Activated T-cell treated with anti-CD3 and anti-CD28 coated beads, Interleukin-2, amount 50 U/mL, for 4 hours (primary cell): ENCODE measurements around the gene NPAS2. TPM values are rescaled to one million over a fixed set of nuclear protein-coding genes. Genes with fewer than 3 reads are reported as not detected.

Experiments
- ATAC-seq, 2 donors: fragments of 200-7000 bp; cut with Tn5 transposase; one replicate each; pipeline ENCODE4 v1.10.0; 2021
- DNase-seq: peaks from one replicate; pipeline ENCODE4 v3.0.0-alpha.2; 2020
- H3K27me3 Mint-ChIP-seq: one replicate; pipeline ENCODE4 v1.8.0; 2021; ENCODE audit warnings: low read depth, mixed read lengths
- H3K36me3 Mint-ChIP-seq: one replicate; pipeline ENCODE4 v1.8.0; 2022; ENCODE audit warnings: mixed read lengths; ENCODE audit not compliant: insufficient read depth
- H3K4me1 Mint-ChIP-seq: one replicate; pipeline ENCODE4 v1.8.0; 2021; ENCODE audit warnings: low read depth, mixed read lengths
- H3K4me3 Mint-ChIP-seq: one replicate; pipeline ENCODE4 v1.8.0; 2021; ENCODE audit warnings: mild to moderate bottlenecking, moderate library complexity, mixed read lengths
- H3K9me3 Mint-ChIP-seq: one replicate; pipeline ENCODE4 v1.8.0; 2021; ENCODE audit warnings: mixed read lengths
- total RNA-seq, 3 donors: library from RNA; stranded (reverse); gene quantifications; one replicate each; pipeline ENCODE4 v1.2.1, GENCODE V29; 2021

NPAS2 gene
- total RNA-seq, 3 donors from 2014 or later: 4.8 to 14.6 (median 10.4) TPM

DNA sequence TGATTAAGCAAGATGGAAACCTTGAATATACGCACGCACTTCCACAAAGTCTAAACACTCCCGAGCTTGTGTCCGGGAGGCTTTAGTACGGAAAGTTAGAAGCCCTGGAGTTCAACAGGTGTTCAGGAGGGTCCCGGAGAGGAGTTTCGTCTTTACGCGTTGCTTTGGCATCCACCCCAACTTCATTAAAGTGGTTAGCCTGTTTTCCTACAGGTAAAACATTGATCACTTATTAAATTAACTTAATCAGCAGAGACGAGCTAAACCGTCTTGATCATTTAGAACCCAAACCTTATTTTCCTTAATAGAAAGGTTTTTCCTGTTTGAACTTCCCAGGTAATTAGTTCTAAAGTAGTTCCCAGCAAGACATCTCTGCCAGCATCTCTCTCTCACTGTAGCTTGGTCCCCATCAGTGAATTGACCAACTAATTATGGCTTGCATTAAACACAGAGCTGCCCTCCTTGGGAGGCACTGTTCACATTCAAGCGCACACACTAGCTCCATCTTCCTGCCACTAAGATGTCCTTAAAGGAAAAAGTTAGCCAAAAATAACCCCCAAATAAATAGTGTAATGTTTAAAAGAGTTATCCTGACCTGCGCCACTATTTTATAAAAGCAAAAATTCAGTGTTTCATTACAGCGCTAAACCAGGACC lies 1.4 kb downstream of the NPAS2 start:
- Mint-ChIP-seq H3K4me1 (peaks cover 13% of the 10 kb centered on the region), H3K36me3 (no peaks in the 10 kb centered on the region), H3K27me3 (peaks cover 35% of the 10 kb centered on the region), H3K9me3 (no peaks in the 10 kb centered on the region), H3K4me3 (peak overlapping the region; percentile 69)
- DNase-seq (no peak), ATAC-seq (no peak)

- H3K9me3 Mint-ChIP-seq: no peaks in the 10 kb centered on the region
- ATAC-seq (no peak), DNase-seq (no peak)
- H3K36me3 Mint-ChIP-seq: no peaks in the 10 kb centered on the region
- H3K4me1 Mint-ChIP-seq: peaks cover 13% of the 10 kb centered on the region
- peaks cover 35% of the 10 kb centered on the region for H3K27me3 Mint-ChIP-seq
- H3K4me3 Mint-ChIP-seq: peak overlapping the region; percentile 45
Measured at GRCh38 chr2:100821911-100822265, 1.9 kb downstream of the NPAS2 start.

- H3K4me1 Mint-ChIP-seq: peaks cover 13% of the 10 kb centered on the region
Measured at GRCh38 chr2:100822587-100823248, 2.8 kb downstream of the NPAS2 start.

GRCh38 chr2:100823665-100824438 lies 3.9 kb downstream of the NPAS2 start:
- no peak for DNase-seq
- Mint-ChIP-seq H3K4me3 (no peak overlapping the region), H3K9me3 (peaks cover 7% of the 10 kb centered on the region), H3K27me3 (peaks cover 24% of the 10 kb centered on the region), H3K36me3 (no peaks in the 10 kb centered on the region), H3K4me1 (peaks cover 8% of the 10 kb centered on the region)
- ATAC-seq: no peak

More at GRCh38 chr2:100822587-100823248, 2.8 kb downstream of the NPAS2 start:
- DNase-seq (no peak), ATAC-seq (no peak)
- Mint-ChIP-seq H3K36me3 (no peaks in the 10 kb centered on the region), H3K9me3 (peaks cover under 1% of the 10 kb centered on the region), H3K27me3 (peaks cover 31% of the 10 kb centered on the region), H3K4me3 (no peak overlapping the region)

GRCh38 chr2:100824842-100825241 lies 4.9 kb downstream of the NPAS2 start:
- Mint-ChIP-seq H3K4me1 (peaks cover 8% of the 10 kb centered on the region), H3K9me3 (peaks cover 7% of the 10 kb centered on the region), H3K27me3 (peaks cover 22% of the 10 kb centered on the region), H3K4me3 (no peak overlapping the region), H3K36me3 (no peaks in the 10 kb centered on the region)
- DNase-seq (no peak), ATAC-seq (no peak)

DNA sequence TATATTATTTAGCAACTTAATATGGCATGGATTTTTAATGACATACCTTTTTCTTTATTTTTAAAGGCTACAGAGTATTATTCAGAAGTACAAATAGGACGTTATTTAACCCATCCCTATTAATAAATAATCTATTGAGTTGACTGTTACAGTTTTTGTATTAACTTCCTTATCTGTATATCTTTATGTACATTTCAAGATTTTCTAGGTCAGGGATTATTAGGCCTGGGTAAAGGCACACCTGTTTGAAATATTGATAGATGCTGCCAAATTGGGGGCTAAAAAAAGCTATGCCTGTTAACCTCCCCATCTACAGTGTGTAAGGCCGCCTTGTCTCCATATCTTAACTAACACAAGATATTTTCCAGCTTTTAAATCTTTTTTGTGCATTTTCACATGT lies 6.6 kb downstream of the NPAS2 start:
- ATAC-seq (no peak), DNase-seq (no peak)
- H3K27me3 Mint-ChIP-seq: peaks cover 21% of the 10 kb centered on the region
- H3K4me1 Mint-ChIP-seq: peaks cover 2% of the 10 kb centered on the region
- H3K4me3 Mint-ChIP-seq: no peak overlapping the region
- H3K9me3 Mint-ChIP-seq: peaks cover 7% of the 10 kb centered on the region
- no peaks in the 10 kb centered on the region for H3K36me3 Mint-ChIP-seq

DNA sequence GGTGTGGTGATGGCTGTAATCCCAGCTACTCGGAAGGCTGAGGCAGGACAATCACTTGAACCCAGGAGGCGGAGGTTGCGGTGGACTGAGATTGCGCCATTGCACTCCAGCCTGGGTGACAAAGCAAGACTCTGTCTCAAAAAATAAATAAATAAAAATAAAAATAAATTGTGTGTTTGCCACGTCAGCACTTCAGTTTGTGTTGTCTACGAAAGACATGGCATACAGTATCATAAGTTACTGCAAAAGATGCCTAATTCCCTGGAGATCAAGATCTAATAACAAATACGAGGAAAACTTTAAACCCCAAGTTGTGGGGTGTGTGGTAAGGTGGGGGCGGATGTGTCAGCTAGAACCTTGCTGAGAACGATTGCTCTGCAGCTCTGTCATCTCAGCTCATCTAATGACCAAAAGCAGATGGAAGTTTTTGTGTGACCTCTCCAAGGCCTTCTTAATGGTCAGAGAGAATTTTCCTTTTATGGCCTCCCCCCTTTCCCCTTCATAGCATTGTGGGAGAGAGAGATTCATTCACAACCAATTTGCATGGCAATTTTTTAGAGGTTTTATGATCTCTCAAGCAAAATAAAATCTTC lies 11.3 kb downstream of the NPAS2 start:
- H3K27me3 Mint-ChIP-seq: peaks cover 9% of the 10 kb centered on the region
- no peak for DNase-seq
- ATAC-seq: no peak
- H3K4me3 Mint-ChIP-seq: no peak overlapping the region
- H3K36me3 Mint-ChIP-seq: no peaks in the 10 kb centered on the region
- no peaks in the 10 kb centered on the region for H3K4me1 Mint-ChIP-seq
- H3K9me3 Mint-ChIP-seq: peaks cover 7% of the 10 kb centered on the region

DNA sequence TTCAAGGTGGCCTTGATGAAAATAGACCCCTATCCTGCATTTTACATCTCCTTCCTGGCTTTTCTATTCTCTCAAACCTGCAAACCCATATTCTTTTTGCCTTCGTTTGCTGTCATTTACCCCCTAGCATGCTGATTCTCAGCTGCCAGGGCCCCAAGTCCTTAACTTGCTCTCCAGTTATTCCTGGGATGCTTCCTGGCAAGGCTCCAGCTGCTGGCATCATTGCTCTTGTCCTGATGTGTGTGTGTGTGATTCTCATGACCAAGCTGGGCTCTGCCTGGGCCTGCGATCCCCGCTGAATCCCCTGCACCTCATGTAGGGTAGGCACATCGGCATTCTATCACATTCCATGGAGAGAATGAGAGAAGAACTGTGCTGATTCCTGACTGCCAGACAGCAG lies 11.9 kb downstream of the NPAS2 start:
- Mint-ChIP-seq H3K27me3 (peaks cover 9% of the 10 kb centered on the region), H3K4me3 (no peak overlapping the region), H3K36me3 (no peaks in the 10 kb centered on the region), H3K9me3 (peaks cover 7% of the 10 kb centered on the region), H3K4me1 (no peaks in the 10 kb centered on the region)
- ATAC-seq (no peak), DNase-seq (no peak)

- no peak for ATAC-seq
- H3K4me3 Mint-ChIP-seq: no peak overlapping the region
- H3K9me3 Mint-ChIP-seq: peaks cover 5% of the 10 kb centered on the region
- H3K4me1 Mint-ChIP-seq: no peaks in the 10 kb centered on the region
- H3K36me3 Mint-ChIP-seq: no peaks in the 10 kb centered on the region
- peaks cover 8% of the 10 kb centered on the region for H3K27me3 Mint-ChIP-seq
- DNase-seq: no peak
Measured at GRCh38 chr2:100832885-100833284, 12.9 kb downstream of the NPAS2 start.

DNA sequence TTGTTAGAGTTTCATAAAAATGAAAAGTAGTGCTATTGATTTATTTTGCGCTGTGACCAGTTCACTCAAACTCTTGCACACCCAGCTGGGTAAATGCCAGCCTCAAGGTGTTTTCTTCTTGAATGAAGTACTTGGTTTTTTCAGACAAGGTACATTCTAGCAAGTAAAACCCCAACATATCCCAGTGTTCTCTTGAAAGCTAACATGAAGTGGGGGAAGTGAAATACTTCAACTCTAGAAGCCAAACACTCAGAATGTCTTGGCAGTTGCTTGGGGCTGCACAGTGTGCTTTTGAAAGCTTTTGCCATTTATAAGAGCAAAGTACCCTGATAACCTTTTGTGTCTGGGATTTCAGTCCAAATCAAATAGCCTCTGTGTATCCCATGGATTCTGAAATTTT lies 13.4 kb downstream of the NPAS2 start:
- no peaks in the 10 kb centered on the region for H3K36me3 Mint-ChIP-seq
- DNase-seq: no peak
- ATAC-seq: no peak
- H3K4me3 Mint-ChIP-seq: no peak overlapping the region
- H3K9me3 Mint-ChIP-seq: peaks cover 3% of the 10 kb centered on the region
- no peaks in the 10 kb centered on the region for H3K4me1 Mint-ChIP-seq
- peaks cover 7% of the 10 kb centered on the region for H3K27me3 Mint-ChIP-seq

- Mint-ChIP-seq H3K9me3 (no peaks in the 10 kb centered on the region), H3K36me3 (no peaks in the 10 kb centered on the region), H3K4me1 (no peaks in the 10 kb centered on the region), H3K27me3 (peaks cover 7% of the 10 kb centered on the region), H3K4me3 (no peak overlapping the region)
- ATAC-seq (no peak), DNase-seq (no peak)
Measured at GRCh38 chr2:100834221-100834620, 14.3 kb downstream of the NPAS2 start.

DNA sequence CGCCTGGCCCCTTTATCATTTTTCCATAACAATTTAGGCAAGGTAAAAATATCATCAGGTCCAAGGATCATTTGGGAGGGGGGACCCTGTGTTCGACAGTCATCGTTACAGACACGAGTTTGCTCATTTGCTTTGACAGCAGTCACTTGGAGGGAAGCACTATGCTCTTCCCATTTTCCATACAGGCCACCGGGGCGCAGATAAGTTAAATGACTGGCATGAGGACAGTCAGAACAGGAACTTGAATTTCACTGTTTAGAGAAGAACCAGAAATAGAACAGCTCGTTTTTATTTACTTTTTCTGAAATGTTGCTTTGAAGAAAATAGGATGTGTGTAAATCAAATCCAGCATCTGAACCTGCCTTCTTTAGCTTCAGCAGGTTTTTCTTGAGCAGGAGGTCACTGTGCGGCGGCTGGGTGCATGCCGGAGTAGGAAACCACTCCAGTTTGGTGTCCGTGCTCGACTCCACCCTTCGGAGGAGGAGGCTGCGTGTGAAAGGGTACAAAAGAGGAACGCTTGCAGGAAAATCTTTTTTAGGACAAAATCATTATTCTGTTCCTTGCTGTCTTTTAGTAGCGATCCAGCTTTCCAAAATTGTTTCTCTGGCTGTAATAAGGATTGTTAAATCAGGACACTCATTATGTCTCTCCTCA lies 15.2 kb downstream of the NPAS2 start:
- DNase-seq: no peak
- Mint-ChIP-seq H3K36me3 (no peaks in the 10 kb centered on the region), H3K27me3 (peaks cover 7% of the 10 kb centered on the region), H3K4me3 (no peak overlapping the region), H3K4me1 (no peaks in the 10 kb centered on the region), H3K9me3 (no peaks in the 10 kb centered on the region)
- no peak for ATAC-seq

- H3K27me3 Mint-ChIP-seq: peaks cover 4% of the 10 kb centered on the region
- H3K4me1 Mint-ChIP-seq: no peaks in the 10 kb centered on the region
- no peaks in the 10 kb centered on the region for H3K9me3 Mint-ChIP-seq
- DNase-seq (no peak), ATAC-seq (no peak)
- H3K4me3 Mint-ChIP-seq: no peak overlapping the region
- H3K36me3 Mint-ChIP-seq: no peaks in the 10 kb centered on the region
Measured at GRCh38 chr2:100840519-100840918, 20.6 kb downstream of the NPAS2 start.

- peaks cover 4% of the 10 kb centered on the region for H3K27me3 Mint-ChIP-seq
- no peaks in the 10 kb centered on the region for H3K4me1 Mint-ChIP-seq
- H3K36me3 Mint-ChIP-seq: no peaks in the 10 kb centered on the region
- ATAC-seq (no peak), DNase-seq (no peak)
- H3K9me3 Mint-ChIP-seq: no peaks in the 10 kb centered on the region
- H3K4me3 Mint-ChIP-seq: no peak overlapping the region
Measured at GRCh38 chr2:100842241-100842922, 22.4 kb downstream of the NPAS2 start.
